Upper lobe of right lung (tissue), 1 donor: ENCODE data around the gene LACTB. TPM values are rescaled to one million over a fixed set of nuclear protein-coding genes. Genes with fewer than 3 reads are reported as not detected.

Experiments used
- ATAC-seq: fragments of 200-7000 bp; cut with Tn5 transposase; one replicate; pipeline ENCODE4 v1.9.1; 2020; ENCODE audit warnings: mild to moderate bottlenecking, moderate library complexity
- DNase-seq: peaks from one replicate; pipeline ENCODE4 v3.0.0-alpha.2; 2020
- H3K27ac ChIP-seq: fragments of 200-600 bp; one replicate; pipeline ENCODE4 v1.8.0; 2022
- H3K27me3 ChIP-seq: fragments of 200-600 bp; one replicate; pipeline ENCODE4 v1.8.0; 2022; ENCODE audit warnings: mild to moderate bottlenecking
- H3K36me3 ChIP-seq: fragments of 200-600 bp; one replicate; pipeline ENCODE4 v1.8.0; 2022
- H3K4me1 ChIP-seq: fragments of 200-600 bp; one replicate; pipeline ENCODE4 v1.8.0; 2022
- H3K4me3 ChIP-seq: fragments of 200-600 bp; one replicate; pipeline ENCODE4 v1.8.0; 2022; ENCODE audit warnings: mild to moderate bottlenecking
- H3K9me3 ChIP-seq: fragments of 200-600 bp; one replicate; pipeline ENCODE4 v1.8.0; 2022
- CTCF ChIP-seq: fragments of 200-600 bp; IDR thresholded peaks from one replicate; pipeline ENCODE4 v1.8.0; 2022; ENCODE audit warnings: antibody characterized with exemption
- intact Hi-C: fragments of 100-400 bp; cut with DNase I; formaldehyde crosslinking; loops from one replicate; pipeline ENCODE4 v1.11.0; 2022
- long read RNA-seq: library from polyadenylated mRNA; unstranded; transcript quantifications from one replicate; pipeline ENCODE4 v2.0.0, GENCODE V29; 2021
- total RNA-seq: library from RNA; stranded (reverse); fragmentation: NEBNext Ultra II Directional; extraction: Animal tissue kit (Norgen Biotek cat#: 25700); gene quantifications from one replicate; pipeline ENCODE4 v1.2.1, GENCODE V29; 2021
- donor health status: DM: no; HTN: yes; CAD: no; lungs with severe emphysema.

The LACTB gene, protein sequence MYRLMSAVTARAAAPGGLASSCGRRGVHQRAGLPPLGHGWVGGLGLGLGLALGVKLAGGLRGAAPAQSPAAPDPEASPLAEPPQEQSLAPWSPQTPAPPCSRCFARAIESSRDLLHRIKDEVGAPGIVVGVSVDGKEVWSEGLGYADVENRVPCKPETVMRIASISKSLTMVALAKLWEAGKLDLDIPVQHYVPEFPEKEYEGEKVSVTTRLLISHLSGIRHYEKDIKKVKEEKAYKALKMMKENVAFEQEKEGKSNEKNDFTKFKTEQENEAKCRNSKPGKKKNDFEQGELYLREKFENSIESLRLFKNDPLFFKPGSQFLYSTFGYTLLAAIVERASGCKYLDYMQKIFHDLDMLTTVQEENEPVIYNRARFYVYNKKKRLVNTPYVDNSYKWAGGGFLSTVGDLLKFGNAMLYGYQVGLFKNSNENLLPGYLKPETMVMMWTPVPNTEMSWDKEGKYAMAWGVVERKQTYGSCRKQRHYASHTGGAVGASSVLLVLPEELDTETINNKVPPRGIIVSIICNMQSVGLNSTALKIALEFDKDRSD
- 24.8 TPM for total RNA-seq
- long read RNA-seq, transcript LACTB-202 (5 exons, 2,978 nt) = minor isoform, 5 of 59 reads
- long read RNA-seq, transcript LACTB-201 (6 exons, 1,972 nt) = major isoform, 44 of 59 reads
- long read RNA-seq, partial matches to known transcripts = 5 of 59 reads
- long read RNA-seq, other reads (novel, unspliced or antisense) = 5 of 59 reads

GRCh38 chr15:63121382-63122001 is at the start of gene LACTB:
LACTB (plus strand) TSS chr15:63121861; CDS start chr15:63121872, 11 bp downstream.
- peak; percentile 94 for DNase-seq

DNA sequence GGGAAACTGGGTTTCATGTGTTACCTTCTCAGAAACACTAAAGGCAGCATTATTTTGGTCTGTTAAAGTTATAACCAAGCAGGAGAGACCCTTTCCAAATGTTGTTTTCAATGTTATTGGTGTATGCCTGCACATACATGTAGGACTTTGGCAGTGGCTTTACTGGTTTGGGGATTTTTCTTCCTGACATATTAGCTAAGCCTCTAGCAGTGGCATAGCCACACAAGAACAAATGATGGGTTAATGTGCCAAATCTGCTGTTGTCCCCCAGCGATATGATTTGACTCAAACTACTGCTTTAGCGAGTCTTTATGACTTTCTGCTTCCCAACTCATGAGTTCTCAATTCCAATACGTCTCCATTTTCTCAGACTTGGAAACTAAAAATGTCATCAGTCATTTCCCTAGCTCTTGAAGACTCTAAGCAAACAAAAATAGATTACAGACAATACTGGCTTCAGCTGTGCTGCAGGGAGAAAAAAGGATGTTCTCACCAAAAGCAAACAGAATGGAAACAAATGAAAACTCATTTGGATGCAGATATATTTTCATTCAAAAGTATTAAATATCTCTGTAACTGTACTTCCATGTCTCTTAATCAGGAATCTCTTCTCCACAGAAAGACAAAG is 49.5 kb upstream of the LACTB start:
- ATAC-seq (no peak), DNase-seq (no peak)
- no peak overlapping the region for H3K4me3 ChIP-seq
- no peak overlapping the region for H3K27ac ChIP-seq
- TF ChIP-seq CTCF = no peak
- peaks cover 52% of the 10 kb centered on the region for H3K36me3 ChIP-seq
- intact Hi-C loops = no loop called here
- H3K9me3 ChIP-seq = no peaks in the 10 kb centered on the region
- peaks cover 10% of the 10 kb centered on the region for H3K4me1 ChIP-seq
- H3K27me3 ChIP-seq = no peaks in the 10 kb centered on the region

More at GRCh38 chr15:63121382-63122001, at the start of gene LACTB:
- H3K27me3 ChIP-seq = no peaks in the 10 kb centered on the region
- intact Hi-C loops = no loop called here
- H3K27ac ChIP-seq = peak within 1 kb of the TSS; percentile 96
- TF ChIP-seq CTCF = no peak
- peak; percentile 96 for ATAC-seq
- peak within 1 kb of the TSS; percentile 98 for H3K4me3 ChIP-seq
- peaks cover 12% of the 10 kb centered on the region for H3K36me3 ChIP-seq
- peaks cover 4% of the 10 kb centered on the region for H3K4me1 ChIP-seq
- no peaks in the 10 kb centered on the region for H3K9me3 ChIP-seq

DNA sequence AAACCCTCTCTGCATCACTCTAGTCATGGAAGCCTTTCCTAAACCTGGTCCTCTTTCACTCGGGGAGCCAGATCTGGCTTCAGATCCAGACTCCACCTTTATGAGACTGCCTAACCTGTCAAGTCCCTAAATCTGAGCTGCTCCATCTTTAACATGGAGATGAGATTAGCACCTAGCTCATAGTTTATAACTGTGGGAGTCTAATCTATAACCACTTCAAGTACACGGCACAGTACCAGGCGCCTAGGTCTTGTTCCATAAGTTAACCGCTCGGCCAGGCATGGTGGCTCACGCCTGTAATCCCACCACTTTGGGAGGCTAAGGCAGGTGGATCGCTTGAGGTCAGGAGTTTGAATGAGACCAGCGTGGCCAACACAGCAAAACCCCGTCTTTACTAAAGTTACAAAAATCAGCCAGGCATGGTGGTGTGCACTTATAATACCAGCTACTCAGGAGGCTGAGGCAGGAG is 48.8 kb upstream of the LACTB start:
- DNase-seq (no peak), ATAC-seq (no peak)
- intact Hi-C loops = no loop called here
- H3K36me3 ChIP-seq = peaks cover 45% of the 10 kb centered on the region
- H3K27me3 ChIP-seq = no peaks in the 10 kb centered on the region
- H3K4me3 ChIP-seq = no peak overlapping the region
- H3K27ac ChIP-seq = no peak overlapping the region
- no peaks in the 10 kb centered on the region for H3K9me3 ChIP-seq
- H3K4me1 ChIP-seq = peaks cover 10% of the 10 kb centered on the region
- TF ChIP-seq CTCF = no peak

- DNase-seq (no peak), ATAC-seq (no peak)
- TF ChIP-seq CTCF = no peak
- H3K4me3 ChIP-seq = no peak overlapping the region
- H3K27ac ChIP-seq = no peak overlapping the region
- H3K36me3 ChIP-seq = peaks cover 37% of the 10 kb centered on the region
- intact Hi-C loops = no loop called here
- peaks cover 10% of the 10 kb centered on the region for H3K4me1 ChIP-seq
- no peaks in the 10 kb centered on the region for H3K27me3 ChIP-seq
- H3K9me3 ChIP-seq = no peaks in the 10 kb centered on the region
These were observed 48.0 kb upstream of the LACTB start for GRCh38 chr15:63073497-63074172.
